ENCODE measurements around the gene KLHL11. TPM values are rescaled to one million over a fixed set of nuclear protein-coding genes. Genes with fewer than 3 reads are reported as not detected.

KLHL11 gene
- polyA plus RNA-seq, 3 donors = 3.0 to 4.1 (median 3.4) TPM

DNA sequence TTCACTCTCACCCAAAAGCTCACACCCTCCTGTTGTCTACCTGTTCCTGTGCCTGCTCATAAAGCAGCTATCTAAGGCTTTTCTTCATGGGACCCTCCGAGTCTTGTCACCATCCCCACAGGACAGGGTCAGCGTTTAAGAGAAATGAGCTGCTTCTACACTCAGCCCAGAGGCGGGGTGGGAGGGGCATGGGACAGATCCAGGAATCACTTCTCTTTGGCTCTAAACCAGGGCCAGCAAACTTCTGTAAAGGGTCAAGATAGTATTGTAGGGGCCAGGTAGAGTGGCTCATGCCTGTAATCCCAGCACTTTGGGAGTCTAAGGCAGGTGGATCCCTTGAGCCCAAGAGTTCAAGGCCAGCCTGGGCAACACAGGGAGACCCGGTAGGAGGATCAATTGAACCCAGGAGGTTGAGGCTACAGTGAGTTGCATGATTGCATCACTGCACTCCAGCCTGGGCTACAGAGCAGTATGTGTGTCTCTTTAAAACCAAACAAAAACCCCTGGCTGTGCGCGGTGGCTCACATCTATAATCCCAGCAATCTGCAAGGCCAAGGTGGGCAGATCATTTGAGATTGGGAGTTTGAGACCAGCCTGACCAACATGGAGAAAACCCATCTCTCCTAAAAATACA is 23.2 kb upstream of the KLHL11 start:
- Histone ChIP-seq H3K9me3 (replicated peaks in 1 of 2; ENCODE audit: control insufficient read depth in 1 of 2, insufficient read depth in 1 of 2, low read length in 2 of 2) (no peaks in the 10 kb centered on the region), H3K36me3 (replicated peaks in 1 of 2; ENCODE audit: control insufficient read depth in 1 of 2, insufficient read depth in 2 of 2, low read length in 2 of 2) (peaks cover 85 to 95% of the 10 kb centered on the region in 2 donors), H2AFZ (ENCODE audit: insufficient read depth, low read depth, low read length, poor library complexity, severe bottlenecking) (no peak overlapping the region), H3K9ac (ENCODE audit: insufficient read depth, low read length, poor library complexity, severe bottlenecking) (no peak overlapping the region), H3K27ac (ENCODE audit: low read depth in 1 of 2, low read length in 2 of 2) (no peak overlapping the region), H3K4me1 (ENCODE audit: control insufficient read depth in 1 of 2, insufficient read depth in 2 of 2, low read length in 2 of 2) (no peaks in the 10 kb centered on the region), H3K79me2 (ENCODE audit: insufficient read depth, low read length) (no peaks in the 10 kb centered on the region), H3K4me3 (replicated peaks in 1 of 3; ENCODE audit: low read depth in 2 of 3, low read length in 3 of 3) (no peak overlapping the region), H4K20me1 (ENCODE audit: insufficient read depth, low read length) (no peaks in the 10 kb centered on the region), H3K4me2 (replicated peaks; ENCODE audit: extremely low read depth, low read length, poor library complexity, severe bottlenecking) (no peak overlapping the region), H3K27me3 (ENCODE audit: control insufficient read depth in 2 of 2, insufficient read depth in 2 of 2, low read length in 2 of 2) (no peaks in the 10 kb centered on the region)
- H3K4me3 Mint-ChIP-seq = no peak overlapping the region
- DNase-seq = no peak
- intact Hi-C loops (cut with micrococcal nuclease) = no loop called here
- no peaks in the 10 kb centered on the region for H3K9me3 Mint-ChIP-seq
- H3K27ac Mint-ChIP-seq = no peak overlapping the region
- WGBS (ENCODE audit: insufficient coverage) = 60% methylated on average over 4 of the region's 6 CpGs
- H3K36me3 Mint-ChIP-seq = peaks cover 74 to 98% of the 10 kb centered on the region in 2 donors
- TF ChIP-seq, protein P1, sequence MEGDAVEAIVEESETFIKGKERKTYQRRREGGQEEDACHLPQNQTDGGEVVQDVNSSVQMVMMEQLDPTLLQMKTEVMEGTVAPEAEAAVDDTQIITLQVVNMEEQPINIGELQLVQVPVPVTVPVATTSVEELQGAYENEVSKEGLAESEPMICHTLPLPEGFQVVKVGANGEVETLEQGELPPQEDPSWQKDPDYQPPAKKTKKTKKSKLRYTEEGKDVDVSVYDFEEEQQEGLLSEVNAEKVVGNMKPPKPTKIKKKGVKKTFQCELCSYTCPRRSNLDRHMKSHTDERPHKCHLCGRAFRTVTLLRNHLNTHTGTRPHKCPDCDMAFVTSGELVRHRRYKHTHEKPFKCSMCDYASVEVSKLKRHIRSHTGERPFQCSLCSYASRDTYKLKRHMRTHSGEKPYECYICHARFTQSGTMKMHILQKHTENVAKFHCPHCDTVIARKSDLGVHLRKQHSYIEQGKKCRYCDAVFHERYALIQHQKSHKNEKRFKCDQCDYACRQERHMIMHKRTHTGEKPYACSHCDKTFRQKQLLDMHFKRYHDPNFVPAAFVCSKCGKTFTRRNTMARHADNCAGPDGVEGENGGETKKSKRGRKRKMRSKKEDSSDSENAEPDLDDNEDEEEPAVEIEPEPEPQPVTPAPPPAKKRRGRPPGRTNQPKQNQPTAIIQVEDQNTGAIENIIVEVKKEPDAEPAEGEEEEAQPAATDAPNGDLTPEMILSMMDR (IDR thresholded peaks at IDR 0.05) = no peak
- no peaks in the 10 kb centered on the region for H3K4me1 Mint-ChIP-seq
- peaks cover 0 to 3% (median 0%) of the 10 kb centered on the region in 3 donors for H3K27me3 Mint-ChIP-seq (ENCODE audit: low read depth in 3 of 3)

DNA sequence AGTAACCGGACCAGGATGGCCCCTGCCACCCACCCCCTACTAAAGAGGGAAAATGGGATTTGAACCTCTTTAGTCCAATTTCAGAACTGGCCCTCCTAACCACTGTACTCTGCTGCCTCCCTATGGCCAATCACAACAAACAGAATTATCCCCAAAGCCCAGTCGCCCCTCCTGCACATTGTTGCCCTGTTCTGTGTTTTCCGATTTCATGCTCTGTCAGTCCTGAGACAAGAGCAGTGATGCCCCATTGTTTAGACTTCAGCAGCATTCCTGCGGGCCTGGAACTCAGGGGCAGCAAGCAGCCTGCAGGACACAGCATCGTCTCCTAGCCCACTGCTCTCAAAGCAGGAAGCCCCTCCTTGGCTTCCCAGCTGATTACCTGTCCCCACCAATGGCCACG is 20.5 kb upstream of the KLHL11 start:
- Mint-ChIP-seq H3K4me1 (no peaks in the 10 kb centered on the region), H3K27me3 (ENCODE audit: low read depth in 3 of 3) (peaks cover 0 to 2% (median 0%) of the 10 kb centered on the region in 3 donors), H3K36me3 (peaks cover 74 to 97% of the 10 kb centered on the region in 2 donors), H3K27ac (no peak overlapping the region), H3K4me3 (no peak overlapping the region), H3K9me3 (peaks cover 0 to 3% (median 0%) of the 10 kb centered on the region in 7 donors)
- no peak overlapping the region for H3K9ac ChIP-seq (ENCODE audit: insufficient read depth, low read length, poor library complexity, severe bottlenecking)
- DNase-seq = no peak
- no peak overlapping the region for H3K27ac ChIP-seq (ENCODE audit: low read depth in 1 of 2, low read length in 2 of 2)
- no peaks in the 10 kb centered on the region for H3K9me3 ChIP-seq (replicated peaks in 1 of 2; ENCODE audit: control insufficient read depth in 1 of 2, insufficient read depth in 1 of 2, low read length in 2 of 2)
- H4K20me1 ChIP-seq (ENCODE audit: insufficient read depth, low read length) = peaks cover 3% of the 10 kb centered on the region
- intact Hi-C loops (cut with micrococcal nuclease) = no loop called here
- 98% methylated on average over 5 of the region's 6 CpGs for WGBS (ENCODE audit: insufficient coverage)
- H2AFZ ChIP-seq (ENCODE audit: insufficient read depth, low read depth, low read length, poor library complexity, severe bottlenecking) = no peak overlapping the region
- H3K4me1 ChIP-seq (ENCODE audit: control insufficient read depth in 1 of 2, insufficient read depth in 2 of 2, low read length in 2 of 2) = no peaks in the 10 kb centered on the region
- peaks cover 80 to 94% of the 10 kb centered on the region in 2 donors for H3K36me3 ChIP-seq (replicated peaks in 1 of 2; ENCODE audit: control insufficient read depth in 1 of 2, insufficient read depth in 2 of 2, low read length in 2 of 2)
- H3K4me2 ChIP-seq (replicated peaks; ENCODE audit: extremely low read depth, low read length, poor library complexity, severe bottlenecking) = no peak overlapping the region
- no peak overlapping the region for H3K4me3 ChIP-seq (replicated peaks in 1 of 3; ENCODE audit: low read depth in 2 of 3, low read length in 3 of 3)
- TF ChIP-seq, protein P1 (IDR thresholded peaks at IDR 0.05) = no peak
- H3K27me3 ChIP-seq (ENCODE audit: control insufficient read depth in 2 of 2, insufficient read depth in 2 of 2, low read length in 2 of 2) = no peaks in the 10 kb centered on the region
- no peaks in the 10 kb centered on the region for H3K79me2 ChIP-seq (ENCODE audit: insufficient read depth, low read length)

Measured in CD14-positive monocyte (primary cell).